HepG2 (cell line): ENCODE results near the gene GLRX5. TPM values are rescaled to one million over a fixed set of nuclear protein-coding genes. Genes with fewer than 3 reads are reported as not detected.

Source experiments
- ATAC-seq: fragments of 200-7000 bp; cut with Tn5 transposase; 3 replicates; pipeline ENCODE4 v1.9.1; 2020; ENCODE audit warnings: mild to moderate bottlenecking, moderate library complexity
- BruUV-seq: library from RNA; stranded (reverse); fragments of 400-500 nt; replicated peaks from 2 replicates; lab custom pipeline; 2021; lab: Mats Ljungman, UMichigan
- CTCF ChIA-PET: fragments of 300-600 bp; formaldehyde crosslinking; extraction: SDS; loops from one replicate; lab custom pipeline; 2021; ENCODE audit warnings: low total read pairs, inconsistent platforms, low intra/inter-chr PET ratio; lab: Yijun Ruan, JAX
- POLR2A ChIA-PET: fragments of 350-600 bp; sonication (Branson Sonifier 250); formaldehyde crosslinking; loops from one replicate; lab custom pipeline; 2020; ENCODE audit warnings: antibody characterized with exemption, inconsistent platforms; lab: Yijun Ruan, JAX
- DNase-seq: peaks from one replicate; pipeline ENCODE4 v3.0.0-alpha.2; 2015; ENCODE audit warnings: low spot score
- FAIRE-seq: peaks from 3 replicates; lab custom pipeline; 2011; peaks lifted over from hg19 to GRCh38; lab: Jason Lieb, UNC
- H2AFZ ChIP-seq: one replicate; pipeline ENCODE4 v1.6.1; 2011; ENCODE audit warnings: low read length, inconsistent platforms
- H3K27ac ChIP-seq: fragments of 300-600 bp; 3 replicates; pipeline ENCODE4 v1.8.0; 2011; ENCODE audit warnings: mixed run types, mild to moderate bottlenecking, mixed read lengths, low read length, inconsistent platforms; ENCODE audit not compliant: insufficient read depth; ENCODE audit errors: extremely low read length
- H3K27me3 ChIP-seq, 2 experiments: fragments of 200-600 bp in 1 of 2; 2 replicates in 1 of 2; 3 replicates in 1 of 2; pipeline versions ENCODE4 v1.6.0 to v1.8.0; 2011; ENCODE audit warnings: low read length in 2 of 2, mild to moderate bottlenecking in 2 of 2, moderate library complexity in 2 of 2, inconsistent platforms in 1 of 2; ENCODE audit not compliant: insufficient read depth in 2 of 2, control insufficient read depth in 1 of 2
- H3K36me3 ChIP-seq, 2 experiments: fragments of 200-600 bp in 1 of 2; replicated peaks in 1 of 2; 2 replicates in 1 of 2; 3 replicates in 1 of 2; pipeline versions ENCODE4 v1.5.1 to v1.8.0; 2011; ENCODE audit warnings: low read length in 2 of 2, inconsistent platforms in 1 of 2; ENCODE audit not compliant: insufficient read depth in 2 of 2, control insufficient read depth in 1 of 2
- H3K4me1 ChIP-seq: 2 replicates; pipeline ENCODE4 v1.5.1; 2012; ENCODE audit warnings: low read length, inconsistent platforms; ENCODE audit not compliant: insufficient read depth
- H3K4me2 ChIP-seq: 2 replicates; pipeline ENCODE4 v1.6.0; 2011; ENCODE audit warnings: low read depth, low read length, inconsistent platforms
- H3K4me3 ChIP-seq, 3 experiments: fragments of 200-600 bp in 1 of 3; sonication (generic), shearing (Covaris generic) in 1 of 3; replicated peaks in 1 of 3; 2 replicates each; pipeline ENCODE4 v1.5.1; 2011 to 2016; ENCODE audit warnings: low read length in 3 of 3, inconsistent platforms in 2 of 3, low read depth in 2 of 3, mild to moderate bottlenecking in 2 of 3, control low read depth in 1 of 3, mixed read lengths in 1 of 3; ENCODE audit not compliant: insufficient read depth in 1 of 3
- H3K79me2 ChIP-seq: one replicate; pipeline ENCODE4 v1.6.1; 2011; ENCODE audit warnings: low read length, inconsistent platforms; ENCODE audit not compliant: insufficient read depth
- H3K9ac ChIP-seq: 2 replicates; pipeline ENCODE4 v1.6.0; 2011; ENCODE audit warnings: mild to moderate bottlenecking, low read depth, low read length, inconsistent platforms; ENCODE audit not compliant: insufficient read depth
- H3K9me3 ChIP-seq: 2 replicates; pipeline ENCODE4 v1.5.1; 2012; ENCODE audit warnings: mild to moderate bottlenecking, low read length
- H4K20me1 ChIP-seq: 2 replicates; pipeline ENCODE4 v1.6.0; 2011; ENCODE audit warnings: inconsistent platforms, mild to moderate bottlenecking, low read length, moderate library complexity; ENCODE audit not compliant: insufficient read depth
- GLI4 ChIP-seq: sonication (generic); formaldehyde crosslinking; IDR thresholded peaks from 2 replicates; pipeline ENCODE4 v1.5.1; 2020; ENCODE audit warnings: missing genetic modification reagents, mild to moderate bottlenecking, moderate library complexity, borderline replicate concordance
- NFE2L1 ChIP-seq: sonication (generic); formaldehyde crosslinking; IDR thresholded peaks from 2 replicates; pipeline ENCODE4 v1.4.0; 2020; ENCODE audit warnings: missing genetic modification reagents, mild to moderate bottlenecking, borderline replicate concordance
- NRL ChIP-seq: sonication (generic); formaldehyde crosslinking; IDR thresholded peaks from 2 replicates; pipeline ENCODE4 v1.5.0; 2020; ENCODE audit warnings: missing genetic modification reagents, mild to moderate bottlenecking, moderate library complexity, borderline replicate concordance
- SOX6 ChIP-seq, 2 experiments: fragments of 450-650 bp in 1 of 2; sonication (generic) in 1 of 2; formaldehyde crosslinking in 1 of 2; IDR thresholded peaks; 2 replicates each; pipeline versions ENCODE4 v1.4.0 to v1.6.1; 2017 to 2020; ENCODE audit warnings: antibody characterized with exemption in 1 of 2, mild to moderate bottlenecking in 1 of 2, missing genetic modification reagents in 1 of 2
- ZNF136 ChIP-seq: sonication (generic); formaldehyde crosslinking; IDR thresholded peaks from 2 replicates; pipeline ENCODE4 v1.8.1; 2022; ENCODE audit warnings: low read depth, mild to moderate bottlenecking, moderate library complexity, missing genetic modification reagents
- ZNF224 ChIP-seq: sonication (generic); formaldehyde crosslinking; IDR thresholded peaks from 2 replicates; pipeline ENCODE4 v1.5.0; 2020; ENCODE audit warnings: mild to moderate bottlenecking, missing genetic modification reagents
- ZNF597 ChIP-seq: sonication (generic); formaldehyde crosslinking; IDR thresholded peaks from 2 replicates; pipeline ENCODE4 v1.5.0; 2020; ENCODE audit warnings: missing genetic modification reagents
- ZNF672 ChIP-seq: sonication (generic); formaldehyde crosslinking; IDR thresholded peaks from 2 replicates; pipeline ENCODE4 v1.8.1; 2022; ENCODE audit warnings: missing genetic modification reagents
- WGBS: methylation state at CpG from one replicate; pipeline ENCODE4 v1.1.6; 2017; ENCODE audit warnings: low lambda C conversion rate; 5-methylcytosine and 5-hydroxymethylcytosine counted together
- in situ Hi-C: cut with HindIII; loops from 2 replicates; pipeline ENCODE4 v1.10.0; 2017; ENCODE audit warnings: low pct_unique_long_range_greater_than_20kb; ENCODE audit not compliant: extremely low pct_ligation_motif_present
- intact Hi-C: fragments of 100-400 bp; cut with micrococcal nuclease; formaldehyde crosslinking; loops from one replicate; pipeline ENCODE4 v1.10.0; 2022; ENCODE audit not compliant: unreplicated experiment
- polyA plus RNA-seq, 8 experiments: library from polyadenylated mRNA; depleted of rRNA in 3 of 8; stranded (reverse) in 7 of 8; unstranded in 1 of 8; fragments of >200 nt; fragmentation: Illumina TruSeq in 4 of 8; extraction: Trizol in 4 of 8; gene quantifications; 2 replicates each; pipeline versions ENCODE4 v1.2.1 to v1.2.3, GENCODE V29; 2011 to 2016; ENCODE audit warnings: low read depth in 4 of 8, missing spikeins in 1 of 8, mixed read lengths in 1 of 8; ENCODE audit not compliant: insufficient read depth in 1 of 8
- total RNA-seq, 5 experiments: library from RNA; depleted of rRNA; stranded (reverse); fragments of >200 nt; fragmentation: Illumina TruSeq; extraction: Trizol; gene quantifications; 2 replicates each; pipeline ENCODE4 v1.2.3, GENCODE V29; 2016; ENCODE audit warnings: low read depth in 1 of 5
- TF ChIP-seq, protein P1 (sequence below): sonication (generic); formaldehyde crosslinking; IDR thresholded peaks from 2 replicates; pipeline ENCODE4 v1.5.1; 2020; ENCODE audit warnings: mild to moderate bottlenecking, missing genetic modification reagents, moderate library complexity

GLRX5 gene
- total and polyA plus RNA-seq, 2 of the 13 experiments (the other 11 are each of a cell fraction or from before 2014, with no cell fraction given) = 122 to 146 TPM

- H3K27me3 ChIP-seq = no peaks in the 10 kb centered on the region
- no peak overlapping the region for H2AFZ ChIP-seq
- POLR2A ChIA-PET = no interaction called here
- FAIRE-seq = no peak
- CTCF ChIA-PET = no interaction called here
- intact Hi-C loops (no loop called here), in situ Hi-C loops (no loop called here)
- peaks cover 59% of the 10 kb centered on the region for H3K4me1 ChIP-seq
- BruUV-seq = no TSS peak
- no peaks in the 10 kb centered on the region for H4K20me1 ChIP-seq
- H3K4me2 ChIP-seq = no peak overlapping the region
- H3K36me3 ChIP-seq = no peaks in the 10 kb centered on the region; a peak in 1 of 5 replicates
- no peak overlapping the region for H3K4me3 ChIP-seq
- no peak overlapping the region for H3K27ac ChIP-seq
- no peak for ATAC-seq
- WGBS = 93% methylated on average over 3 of the region's 3 CpGs
- H3K9me3 ChIP-seq = no peaks in the 10 kb centered on the region
- H3K79me2 ChIP-seq = peaks cover 13% of the 10 kb centered on the region
- no peak overlapping the region for H3K9ac ChIP-seq
- no peak for DNase-seq
- TF ChIP-seq ZNF224 (CRISPR knock-in tag) (no peak), GLI4 (CRISPR knock-in tag) (no peak), SOX6 (IDR thresholded peaks at IDR 0.05) (no peak), SOX6 (CRISPR knock-in tag; IDR thresholded peaks at IDR 0.05) (no peak), ZNF136 (CRISPR knock-in tag) (no peak), NFE2L1 (CRISPR knock-in tag) (no peak)
- TF ChIP-seq, all 625 proteins: peak for 0
These were observed 39.8 kb upstream of the GLRX5 start for GRCh38 chr14:95495076-95495475.

- ChIA-PET POLR2A (no interaction called here), CTCF (no interaction called here)
- H3K79me2 ChIP-seq = peaks cover 15% of the 10 kb centered on the region
- in situ Hi-C loops (no loop called here), intact Hi-C loops (no loop called here)
- no peak overlapping the region for H3K4me3 ChIP-seq
- no peak overlapping the region for H3K9ac ChIP-seq
- H3K36me3 ChIP-seq = no peaks in the 10 kb centered on the region; a peak in 1 of 5 replicates
- H3K4me1 ChIP-seq = peaks cover 59% of the 10 kb centered on the region
- TF ChIP-seq, protein P1, sequence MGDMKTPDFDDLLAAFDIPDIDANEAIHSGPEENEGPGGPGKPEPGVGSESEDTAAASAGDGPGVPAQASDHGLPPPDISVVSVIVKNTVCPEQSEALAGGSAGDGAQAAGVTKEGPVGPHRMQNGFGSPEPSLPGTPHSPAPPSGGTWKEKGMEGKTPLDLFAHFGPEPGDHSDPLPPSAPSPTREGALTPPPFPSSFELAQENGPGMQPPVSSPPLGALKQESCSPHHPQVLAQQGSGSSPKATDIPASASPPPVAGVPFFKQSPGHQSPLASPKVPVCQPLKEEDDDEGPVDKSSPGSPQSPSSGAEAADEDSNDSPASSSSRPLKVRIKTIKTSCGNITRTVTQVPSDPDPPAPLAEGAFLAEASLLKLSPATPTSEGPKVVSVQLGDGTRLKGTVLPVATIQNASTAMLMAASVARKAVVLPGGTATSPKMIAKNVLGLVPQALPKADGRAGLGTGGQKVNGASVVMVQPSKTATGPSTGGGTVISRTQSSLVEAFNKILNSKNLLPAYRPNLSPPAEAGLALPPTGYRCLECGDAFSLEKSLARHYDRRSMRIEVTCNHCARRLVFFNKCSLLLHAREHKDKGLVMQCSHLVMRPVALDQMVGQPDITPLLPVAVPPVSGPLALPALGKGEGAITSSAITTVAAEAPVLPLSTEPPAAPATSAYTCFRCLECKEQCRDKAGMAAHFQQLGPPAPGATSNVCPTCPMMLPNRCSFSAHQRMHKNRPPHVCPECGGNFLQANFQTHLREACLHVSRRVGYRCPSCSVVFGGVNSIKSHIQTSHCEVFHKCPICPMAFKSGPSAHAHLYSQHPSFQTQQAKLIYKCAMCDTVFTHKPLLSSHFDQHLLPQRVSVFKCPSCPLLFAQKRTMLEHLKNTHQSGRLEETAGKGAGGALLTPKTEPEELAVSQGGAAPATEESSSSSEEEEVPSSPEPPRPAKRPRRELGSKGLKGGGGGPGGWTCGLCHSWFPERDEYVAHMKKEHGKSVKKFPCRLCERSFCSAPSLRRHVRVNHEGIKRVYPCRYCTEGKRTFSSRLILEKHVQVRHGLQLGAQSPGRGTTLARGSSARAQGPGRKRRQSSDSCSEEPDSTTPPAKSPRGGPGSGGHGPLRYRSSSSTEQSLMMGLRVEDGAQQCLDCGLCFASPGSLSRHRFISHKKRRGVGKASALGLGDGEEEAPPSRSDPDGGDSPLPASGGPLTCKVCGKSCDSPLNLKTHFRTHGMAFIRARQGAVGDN (CRISPR knock-in tag) = peak; percentile 10; the same call in 1 of the 2 replicates
- TF ChIP-seq ZNF672 (no peak), NRL (CRISPR knock-in tag) (no peak), ZNF597 (no peak)
- H3K27ac ChIP-seq = no peak overlapping the region
- DNase-seq (no peak), ATAC-seq (no peak), FAIRE-seq (no peak)
- WGBS = 95% methylated on average over 7 of the region's 8 CpGs
- no peaks in the 10 kb centered on the region for H3K27me3 ChIP-seq
- H2AFZ ChIP-seq = no peak overlapping the region
- H3K4me2 ChIP-seq = no peak overlapping the region
- H3K9me3 ChIP-seq = no peaks in the 10 kb centered on the region
- peaks cover 2% of the 10 kb centered on the region; the same call in 1 of the 2 replicates for H4K20me1 ChIP-seq
- no TSS peak for BruUV-seq
These were observed 39.3 kb upstream of the GLRX5 start for GRCh38 chr14:95495538-95496025.
